HL-60 (cell line): ENCODE measurements around the gene CCDC8.

Source experiments
- CTCF ChIP-seq: IDR thresholded peaks from one replicate; pipeline ENCODE4 v1.5.1; 2011; ENCODE audit warnings: low read length, control low read depth, inconsistent platforms; ENCODE audit not compliant: insufficient read depth
- POLR2AphosphoS5 ChIP-seq: IDR thresholded peaks from 2 replicates; pipeline ENCODE4 v1.6.1; 2012; ENCODE audit warnings: low read depth
- SPI1 ChIP-seq: IDR thresholded peaks from 2 replicates; pipeline ENCODE4 v1.6.1; 2012; ENCODE audit warnings: low read depth, mild to moderate bottlenecking, borderline replicate concordance

DNA sequence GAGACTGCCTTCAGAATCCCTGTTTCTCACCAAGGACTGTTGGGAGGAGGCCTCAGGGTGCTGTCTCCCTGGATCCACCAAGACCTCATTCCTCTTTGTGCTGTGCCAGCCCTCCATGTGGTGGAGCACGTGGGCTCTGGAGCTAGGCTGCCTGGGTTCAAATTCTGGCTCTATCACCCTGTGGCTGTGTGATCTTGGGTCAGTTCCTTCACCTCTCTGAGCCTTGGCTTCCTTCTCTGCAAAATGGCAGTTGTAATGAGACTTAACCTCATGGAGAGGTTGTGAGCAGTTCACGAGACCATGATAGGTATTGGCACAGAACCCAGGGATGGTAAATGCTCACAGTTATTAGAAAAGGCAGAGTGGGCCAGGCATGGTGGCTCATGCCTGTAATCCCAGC lies 9.0 kb upstream of the CCDC8 start:
- TF ChIP-seq CTCF (no peak), POLR2AphosphoS5 (no peak), SPI1 (no peak)
